Measurements from ENCODE around the gene VSIG8. TPM values are rescaled to one million over a fixed set of nuclear protein-coding genes. Genes with fewer than 3 reads are reported as not detected.
"Not testable (repeated sequence)": the region's sequence is repeated elsewhere in the genome, so short reads cannot be mapped to it uniquely, and the experiment has no call there.

Gene VSIG8
- total RNA-seq, 2 donors from 2014 or later = not detected

GRCh38 chr1:159900086-159900680, 37.7 kb upstream of the VSIG8 start, which contains the start of gene CFAP45:
CFAP45 (minus strand) TSS chr1:159900165; CDS start chr1:159900098, 67 bp downstream.
- H3K36me3 ChIP-seq (ENCODE audit: control insufficient read depth, insufficient read depth, low read length) = no peaks in the 10 kb centered on the region
- Mint-ChIP-seq H3K27ac (peak within 1 kb of the TSS; percentile 88), H3K36me3 (ENCODE audit: low read depth) (no peaks in the 10 kb centered on the region), H3K4me3 (peak within 1 kb of the TSS; percentile 34), H3K27me3 (ENCODE audit: insufficient read depth) (peaks cover 27% of the 10 kb centered on the region), H3K4me1 (peaks cover 24% of the 10 kb centered on the region), H3K9me3 (peaks cover 15% of the 10 kb centered on the region)
- peaks cover 6% of the 10 kb centered on the region for H3K27me3 ChIP-seq (ENCODE audit: control insufficient read depth, insufficient read depth, low read length, poor library complexity, severe bottlenecking)
- WGBS, 2 experiments (ENCODE audit: insufficient coverage in 1 of 2, insufficient read length in 1 of 2) = 12 to 19% methylated on average over 15 to 30 of the region's 30 CpGs
- H3K9ac ChIP-seq (ENCODE audit: extremely low read depth, low read length, poor library complexity, severe bottlenecking) = peak within 1 kb of the TSS; percentile 55
- TF ChIP-seq CTCF (conservative IDR thresholded peaks at IDR 0.05) = no peak
- peaks cover 16% of the 10 kb centered on the region for H3K9me3 ChIP-seq (ENCODE audit: control insufficient read depth, low read length)
- DNase-seq = peak; percentile 98
- peak within 1 kb of the TSS; percentile 49 for H3K4me3 ChIP-seq (ENCODE audit: low read length)
- H3K27ac ChIP-seq (ENCODE audit: low read depth, low read length) = no peak within 1 kb of the TSS
- peaks cover 12% of the 10 kb centered on the region for H3K4me1 ChIP-seq (ENCODE audit: control insufficient read depth, insufficient read depth, low read length)

GRCh38 chr1:159899634-159900033, 37.2 kb upstream of the VSIG8 start:
- peaks cover 16% of the 10 kb centered on the region for H3K9me3 ChIP-seq (ENCODE audit: control insufficient read depth, low read length)
- Mint-ChIP-seq H3K4me1 (peaks cover 24% of the 10 kb centered on the region), H3K4me3 (peak overlapping the region; percentile 34), H3K9me3 (peaks cover 14% of the 10 kb centered on the region), H3K27me3 (ENCODE audit: insufficient read depth) (peaks cover 32% of the 10 kb centered on the region), H3K27ac (peak overlapping the region; percentile 88)
- H3K4me3 ChIP-seq (ENCODE audit: low read length); H3K27ac ChIP-seq (ENCODE audit: low read depth, low read length); H3K36me3 ChIP-seq (ENCODE audit: control insufficient read depth, insufficient read depth, low read length); DNase-seq; H3K36me3 Mint-ChIP-seq (ENCODE audit: low read depth); H3K9ac ChIP-seq (ENCODE audit: extremely low read depth, low read length, poor library complexity, severe bottlenecking): not testable (repeated sequence)
- peaks cover 12% of the 10 kb centered on the region for H3K4me1 ChIP-seq (ENCODE audit: control insufficient read depth, insufficient read depth, low read length)
- 93 to 94% methylated on average over 11 to 15 of the region's 15 CpGs for WGBS, 2 experiments (ENCODE audit: insufficient coverage in 1 of 2, insufficient read length in 1 of 2)
- H3K27me3 ChIP-seq (ENCODE audit: control insufficient read depth, insufficient read depth, low read length, poor library complexity, severe bottlenecking) = peaks cover 11% of the 10 kb centered on the region

GRCh38 chr1:159898527-159898926, 36.1 kb upstream of the VSIG8 start:
- H3K9me3 ChIP-seq (ENCODE audit: control insufficient read depth, low read length) = peaks cover 5% of the 10 kb centered on the region
- H3K36me3 ChIP-seq (ENCODE audit: control insufficient read depth, insufficient read depth, low read length) = no peaks in the 10 kb centered on the region
- Mint-ChIP-seq H3K4me1 (peaks cover 24% of the 10 kb centered on the region), H3K27ac (no peak overlapping the region), H3K36me3 (ENCODE audit: low read depth) (no peaks in the 10 kb centered on the region), H3K27me3 (ENCODE audit: insufficient read depth) (peaks cover 34% of the 10 kb centered on the region), H3K4me3 (no peak overlapping the region), H3K9me3 (peaks cover 8% of the 10 kb centered on the region)
- no peak overlapping the region for H3K27ac ChIP-seq (ENCODE audit: low read depth, low read length)
- no peak overlapping the region for H3K4me3 ChIP-seq (ENCODE audit: low read length)
- 100% methylated on average over 1 to 3 of the region's 3 CpGs for WGBS, 2 experiments (ENCODE audit: insufficient coverage in 1 of 2, insufficient read length in 1 of 2)
- DNase-seq = no peak
- no peak for TF ChIP-seq CTCF (conservative IDR thresholded peaks at IDR 0.05)
- H3K27me3 ChIP-seq (ENCODE audit: control insufficient read depth, insufficient read depth, low read length, poor library complexity, severe bottlenecking) = peaks cover 18% of the 10 kb centered on the region
- no peak overlapping the region for H3K9ac ChIP-seq (ENCODE audit: extremely low read depth, low read length, poor library complexity, severe bottlenecking)
- H3K4me1 ChIP-seq (ENCODE audit: control insufficient read depth, insufficient read depth, low read length) = peaks cover 12% of the 10 kb centered on the region
